Epithelial cell of esophagus (primary cell): ENCODE results near the gene VPS37B.

Experiments
- DNase-seq: peaks from one replicate; pipeline ENCODE4 v3.0.0; 2010; ENCODE audit warnings: low read depth
- H3K4me3 ChIP-seq: 2 replicates; pipeline ENCODE4 v1.5.1; 2011; ENCODE audit warnings: mild to moderate bottlenecking, low read length, control low read depth
- CTCF ChIP-seq: IDR thresholded peaks from 2 replicates; pipeline ENCODE4 v1.5.1; 2011; ENCODE audit warnings: low read depth, mild to moderate bottlenecking, low read length, control low read depth, inconsistent platforms; ENCODE audit not compliant: insufficient read depth; ENCODE audit errors: missing control alignments

VPS37B gene

DNA sequence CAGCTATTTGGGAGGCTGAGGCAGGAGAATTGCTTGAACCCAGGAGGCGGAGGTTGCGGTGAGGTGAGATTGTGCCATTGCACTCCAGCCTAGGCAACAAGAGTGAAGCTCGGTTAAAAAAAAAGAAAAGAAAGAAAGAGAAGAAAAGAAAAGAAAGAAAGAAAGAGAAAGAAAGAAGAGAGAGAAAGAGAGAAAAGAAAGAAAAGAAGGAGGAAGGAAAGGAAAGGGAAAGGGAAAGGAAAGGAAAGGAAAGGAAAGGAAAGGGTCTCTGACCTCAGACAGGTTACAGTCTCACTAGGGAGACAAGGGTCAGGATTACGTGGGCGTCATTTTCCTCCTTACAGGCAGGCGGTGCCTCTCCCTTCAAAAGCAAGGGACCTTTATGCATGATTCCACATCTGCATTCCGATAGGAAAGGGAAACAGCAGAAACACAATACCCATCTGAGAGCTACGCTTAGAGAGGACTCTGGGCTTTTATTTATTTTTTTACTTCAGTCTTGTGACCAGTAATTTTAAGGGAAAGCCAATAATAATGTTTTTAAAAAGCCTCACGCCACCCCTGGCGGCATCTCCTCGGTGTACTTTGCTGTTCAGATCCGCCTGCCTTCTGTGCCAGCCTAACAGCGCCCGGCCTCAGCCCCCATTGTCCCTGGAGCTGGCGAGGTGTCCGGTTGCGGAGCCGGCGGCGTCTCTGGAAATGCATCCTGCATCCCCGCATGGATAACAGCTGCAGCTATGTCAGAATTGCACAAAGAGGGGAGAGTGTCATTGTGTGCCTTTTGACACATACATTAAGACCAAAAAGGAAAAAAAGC is 61.6 kb downstream of the VPS37B start:
- TF ChIP-seq CTCF = peak; percentile 12
- DNase-seq = peak; percentile 50
- H3K4me3 ChIP-seq = peak overlapping the region; percentile 32

DNA sequence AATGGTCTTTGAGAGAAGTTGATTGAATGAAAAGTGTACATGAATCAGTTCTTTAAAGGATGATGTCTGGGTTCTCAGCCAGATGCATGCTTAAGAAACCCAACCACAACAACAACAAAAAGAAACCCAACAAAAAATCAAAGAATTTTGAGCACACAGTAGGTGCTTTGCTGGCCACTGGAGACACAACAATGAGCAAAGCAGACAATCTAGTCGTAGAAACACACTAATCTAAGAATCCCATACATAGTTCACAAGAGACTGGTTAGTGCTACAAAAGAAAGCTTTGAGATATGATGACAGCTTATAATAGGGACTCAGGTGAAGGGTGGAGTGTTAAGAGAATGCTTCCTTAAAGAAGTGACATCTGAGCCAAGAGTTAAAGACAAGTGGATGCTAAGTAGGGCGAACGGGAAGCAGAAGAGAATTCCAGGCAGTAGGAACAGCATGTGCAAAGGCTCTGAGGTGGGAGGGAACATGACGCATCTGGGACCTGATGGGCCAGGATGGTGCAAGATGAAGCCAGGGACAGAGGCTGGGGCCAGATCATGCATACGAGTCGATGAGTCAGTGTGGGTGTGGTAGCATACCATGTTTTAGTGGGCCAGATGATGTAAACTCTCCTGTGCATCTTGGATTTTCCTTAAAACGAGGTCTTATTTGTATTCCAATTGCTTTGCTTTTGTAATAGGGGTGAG is 65.3 kb downstream of the VPS37B start:
- no peak for TF ChIP-seq CTCF
- H3K4me3 ChIP-seq = no peak overlapping the region
- DNase-seq = peak; percentile 99

DNA sequence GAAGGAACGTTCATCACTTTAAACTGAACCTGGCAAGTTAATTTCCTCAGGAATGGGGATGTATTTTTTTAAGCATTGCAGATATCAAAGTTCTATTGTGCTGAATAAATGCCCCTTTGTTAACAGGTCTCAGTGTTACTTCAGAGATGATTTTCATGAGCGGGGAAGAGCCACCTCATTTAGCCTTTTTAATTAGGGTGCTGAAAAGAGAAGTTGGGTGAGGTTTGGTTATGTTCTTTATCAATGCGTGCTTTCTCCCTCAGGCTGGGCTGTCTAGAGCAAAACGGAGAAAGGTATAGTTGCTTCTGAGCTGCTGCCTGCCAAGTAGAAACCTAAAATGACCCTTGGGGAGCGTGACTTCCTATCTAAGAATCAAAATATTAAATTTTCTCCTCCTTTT is 68.7 kb downstream of the VPS37B start:
- TF ChIP-seq CTCF = no peak
- DNase-seq = no peak
- H3K4me3 ChIP-seq = no peak overlapping the region

- TF ChIP-seq CTCF = no peak
- H3K4me3 ChIP-seq = peak overlapping the region; percentile 32
- DNase-seq = peak; percentile 41
Observed at GRCh38 chr12:122825773-122826724, 69.9 kb downstream of the VPS37B start.

DNA sequence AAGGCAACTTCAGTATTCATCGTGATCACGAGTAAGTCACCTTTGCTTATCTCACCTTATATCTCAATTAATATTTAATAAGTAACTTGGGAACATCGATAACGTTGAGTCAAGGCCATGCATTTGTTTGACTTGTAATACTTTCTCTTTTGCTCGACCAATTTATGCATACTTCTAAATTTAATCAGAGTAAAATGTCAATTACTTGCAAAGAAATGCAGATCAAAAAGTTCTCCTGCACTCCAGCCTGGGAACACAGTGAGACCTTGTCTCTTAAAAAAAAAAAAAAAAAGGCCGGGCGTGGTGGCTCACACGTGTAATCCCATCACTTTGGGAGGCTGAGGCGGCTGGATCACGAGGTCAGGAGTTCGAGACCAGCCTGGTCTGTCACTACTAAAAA is 72.5 kb downstream of the VPS37B start:
- H3K4me3 ChIP-seq = no peak overlapping the region
- TF ChIP-seq CTCF = no peak
- no peak for DNase-seq

GRCh38 chr12:122820838-122821271 is 75.1 kb downstream of the VPS37B start:
- no peak overlapping the region for H3K4me3 ChIP-seq
- TF ChIP-seq CTCF = no peak
- no peak for DNase-seq
